IPS DF 4.7 (cell line): ENCODE data around the gene CRY2.

Experiments
- DNase-seq: peaks from one replicate; pipeline ENCODE4 v3.0.0-alpha.2; 2013; ENCODE audit warnings: low spot score; ENCODE audit errors: extremely low read depth

CRY2 gene

DNA sequence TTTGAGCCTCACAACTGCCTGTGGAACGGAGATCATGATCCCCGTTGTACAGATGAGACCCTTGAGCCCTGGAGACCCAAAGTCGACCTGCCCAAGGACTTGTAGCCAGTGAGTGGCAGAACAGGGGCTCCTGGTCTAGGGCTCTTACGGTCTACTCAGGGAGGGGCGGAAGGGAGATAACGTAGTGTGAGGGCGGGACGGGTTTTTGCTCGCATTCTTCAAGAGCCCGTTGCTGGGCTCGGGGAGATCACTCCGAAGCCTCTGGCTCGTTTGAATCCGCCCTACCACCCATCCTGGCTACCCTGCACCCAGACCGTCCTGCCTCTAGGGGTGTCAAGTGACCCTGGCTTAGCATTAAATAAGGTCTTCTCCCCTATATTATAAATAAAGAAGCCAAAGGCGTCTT is 639 bp downstream of the CRY2 start:
- no peak for DNase-seq

DNA sequence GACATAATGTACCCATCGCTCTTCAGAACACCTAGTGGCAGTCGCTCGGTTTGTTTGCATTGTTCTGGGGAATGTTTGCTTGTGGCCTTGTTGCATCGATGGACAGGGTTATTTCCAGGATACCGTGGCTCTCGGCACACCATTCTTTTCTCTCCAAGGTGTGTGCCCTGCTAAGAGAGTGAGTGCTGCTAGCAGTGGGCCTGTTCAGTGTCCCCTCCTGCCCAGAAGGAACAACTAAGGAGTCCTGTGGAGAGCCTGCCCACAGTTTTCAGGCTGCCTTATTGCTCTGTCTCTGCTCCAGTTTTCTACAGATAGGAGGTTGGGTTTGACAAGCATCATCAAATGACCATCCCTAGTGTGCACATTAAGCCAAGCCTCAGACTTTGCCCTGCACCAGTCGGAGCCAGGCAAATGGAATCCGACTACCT is 1.4 kb downstream of the CRY2 start:
- DNase-seq: no peak

DNA sequence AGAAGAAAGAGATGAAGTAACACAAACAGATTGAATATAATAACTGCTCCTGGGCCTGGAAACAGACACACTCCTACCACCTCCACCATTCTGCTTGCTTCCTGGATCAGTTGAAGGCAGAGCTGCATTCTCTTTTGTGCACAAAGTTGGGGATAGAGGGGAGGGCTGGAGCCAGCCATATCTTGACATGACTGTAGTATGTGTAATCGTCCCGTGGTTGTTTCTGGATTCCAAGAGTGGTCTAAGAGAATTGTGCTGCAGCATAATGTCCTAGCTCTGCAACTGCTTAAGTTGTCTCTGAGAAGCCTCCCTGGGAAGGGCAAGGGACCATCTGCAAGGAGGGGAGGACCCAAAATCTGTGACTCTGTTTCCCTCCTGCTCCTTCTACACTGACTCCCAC is 3.2 kb downstream of the CRY2 start:
- DNase-seq: no peak

DNA sequence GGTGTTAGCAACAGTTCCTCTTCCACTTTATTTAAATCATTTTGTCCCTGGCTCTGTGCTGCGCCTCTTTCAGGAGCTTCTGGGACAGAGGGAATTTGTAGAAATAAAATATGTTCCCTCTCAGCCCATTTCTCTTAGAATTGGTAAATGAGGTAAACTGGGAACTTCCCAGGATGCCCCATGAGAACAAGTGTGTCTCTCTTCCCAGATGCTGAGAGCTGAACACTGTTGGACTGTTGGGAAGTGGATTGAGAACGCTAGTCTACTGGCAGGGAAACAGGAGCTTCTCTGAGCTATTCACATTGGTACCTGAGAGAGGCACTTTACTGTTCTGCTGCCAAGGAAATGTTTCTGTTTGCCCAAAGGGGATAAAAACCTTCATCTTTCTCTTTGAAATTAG is 4.0 kb downstream of the CRY2 start:
- DNase-seq: no peak

DNA sequence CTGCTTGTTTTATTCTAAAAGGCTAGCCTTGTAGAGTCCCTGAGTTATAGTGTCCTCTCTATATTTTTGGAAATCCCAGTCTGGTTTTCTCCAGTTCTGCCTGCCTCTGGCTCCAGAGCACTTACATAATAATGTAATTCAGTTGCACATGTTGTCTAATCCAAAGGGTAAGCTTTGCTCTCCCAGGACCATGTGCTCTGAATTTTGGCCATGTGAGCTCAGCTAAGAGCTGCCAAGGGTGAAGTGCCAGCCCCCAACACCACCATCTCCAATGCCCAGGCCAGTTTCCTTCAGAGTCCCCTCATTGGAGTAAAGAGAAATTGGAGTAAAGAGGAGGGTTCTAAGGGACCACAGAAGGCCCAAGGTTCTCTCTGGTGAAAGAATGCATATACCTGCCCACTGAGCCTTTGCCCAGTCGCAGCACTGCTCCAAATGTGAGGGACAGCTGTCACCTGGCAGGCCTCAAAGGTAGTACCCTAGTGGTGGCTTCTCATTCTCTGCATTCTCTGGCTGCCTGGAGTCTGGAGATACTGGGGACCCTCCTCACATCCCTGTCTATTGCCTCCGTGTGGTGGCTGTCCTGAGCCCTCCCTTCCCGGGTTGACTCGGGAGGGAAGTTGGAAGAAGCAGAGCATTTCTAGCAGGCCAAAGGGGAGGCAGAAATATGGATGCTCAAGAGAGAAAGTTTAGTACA is 4.9 kb downstream of the CRY2 start:
- no peak for DNase-seq

DNA sequence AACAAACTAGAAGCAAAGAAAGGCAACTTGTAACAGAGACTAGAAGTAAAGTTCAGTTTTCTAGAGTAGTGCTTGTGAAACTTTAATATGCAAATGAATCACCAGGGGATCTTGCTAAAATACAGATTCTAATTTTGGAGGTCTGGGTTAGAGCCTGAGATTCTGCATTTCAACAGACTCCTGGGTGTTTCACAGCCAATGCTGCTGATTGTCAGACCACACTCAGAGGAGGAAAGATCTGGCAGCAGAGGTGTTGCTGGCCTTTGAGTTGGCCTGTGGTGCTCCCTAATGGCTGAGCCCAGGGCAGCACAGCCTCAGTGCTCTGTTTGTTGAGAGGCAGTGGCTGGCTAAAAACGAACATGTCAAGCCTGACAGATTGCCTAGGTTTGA is 5.4 kb downstream of the CRY2 start:
- no peak for DNase-seq

DNA sequence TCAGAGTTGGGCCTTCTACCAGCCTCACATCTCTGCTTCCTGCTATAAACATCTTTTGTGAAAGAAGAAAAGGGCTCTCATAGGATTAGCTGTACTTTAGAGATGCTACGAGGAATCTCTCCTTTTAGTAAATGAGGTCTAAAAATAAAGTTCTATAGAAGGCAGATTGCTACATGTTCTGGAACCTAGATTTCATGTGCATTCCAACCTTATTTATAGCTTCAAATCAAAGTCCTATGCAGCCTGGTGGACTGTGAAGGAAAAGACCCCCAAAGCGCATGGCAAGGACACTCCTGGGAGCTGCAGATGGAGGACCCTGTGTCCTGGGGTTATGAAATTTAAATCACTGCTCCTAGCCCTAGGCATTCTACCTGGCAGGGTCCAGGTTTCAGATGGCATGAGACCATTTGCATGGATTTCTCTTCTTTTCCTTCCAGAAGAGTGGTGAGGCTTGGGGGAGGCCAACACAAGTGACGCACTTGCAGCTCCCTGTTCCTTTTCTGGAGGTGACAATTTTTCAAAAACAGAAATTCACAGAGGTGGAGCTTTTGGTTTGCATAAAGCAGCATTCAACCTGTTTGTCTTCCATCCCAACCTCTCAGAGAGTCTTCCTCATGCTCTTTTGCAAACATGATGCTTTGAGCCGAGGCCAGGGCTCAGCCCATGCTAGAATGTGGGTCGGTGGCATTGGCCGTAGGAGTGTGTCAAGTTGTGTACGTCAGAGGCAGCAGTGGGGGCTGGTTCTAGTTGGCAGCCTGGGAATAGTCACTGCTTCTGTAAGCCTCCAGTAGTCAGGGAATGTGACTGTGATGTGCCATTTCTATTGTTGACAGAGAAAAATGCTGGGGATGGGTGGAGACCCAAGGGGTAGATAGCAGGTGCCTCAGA is 6.3 kb downstream of the CRY2 start:
- DNase-seq: no peak

DNA sequence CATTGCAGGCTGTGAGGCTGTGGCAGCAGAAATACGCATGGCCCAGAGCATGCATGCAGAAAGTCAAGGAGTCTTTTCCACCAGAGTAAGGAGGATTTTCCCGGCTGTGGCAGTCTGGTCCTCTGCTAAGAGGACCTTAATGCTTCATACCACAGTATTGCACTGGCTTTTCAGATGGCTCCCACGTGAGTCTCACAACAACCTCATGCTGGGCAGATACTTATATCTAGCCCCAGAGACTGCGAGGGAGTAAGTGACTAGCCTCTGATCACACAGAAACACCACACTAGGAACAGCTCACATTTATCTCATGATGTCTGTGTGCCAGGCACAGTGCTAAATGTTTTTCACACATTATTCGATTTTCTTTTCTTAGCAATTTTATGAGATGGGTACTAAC is 8.0 kb downstream of the CRY2 start:
- DNase-seq: no peak

DNA sequence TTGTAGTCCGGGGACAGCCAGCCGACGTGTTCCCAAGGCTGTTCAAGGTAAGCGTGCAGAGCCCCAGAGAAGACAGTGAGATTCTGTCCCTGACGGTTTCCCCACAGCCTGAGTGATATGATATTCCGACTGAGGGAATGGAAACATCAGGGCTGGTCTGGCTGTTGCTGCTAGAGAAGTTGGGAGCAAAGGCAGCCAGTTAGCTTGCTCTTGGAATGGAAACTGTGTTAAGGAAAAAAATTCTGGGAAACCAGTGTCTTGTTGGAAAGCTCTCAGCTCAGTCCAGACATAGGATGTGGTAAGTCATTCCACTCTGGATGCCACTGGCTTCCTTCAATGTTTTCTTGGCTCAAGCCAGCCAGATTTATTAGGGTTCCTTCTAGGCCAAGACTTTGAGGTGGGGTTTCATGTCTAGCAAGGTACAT is 8.8 kb downstream of the CRY2 start:
- DNase-seq: no peak

DNA sequence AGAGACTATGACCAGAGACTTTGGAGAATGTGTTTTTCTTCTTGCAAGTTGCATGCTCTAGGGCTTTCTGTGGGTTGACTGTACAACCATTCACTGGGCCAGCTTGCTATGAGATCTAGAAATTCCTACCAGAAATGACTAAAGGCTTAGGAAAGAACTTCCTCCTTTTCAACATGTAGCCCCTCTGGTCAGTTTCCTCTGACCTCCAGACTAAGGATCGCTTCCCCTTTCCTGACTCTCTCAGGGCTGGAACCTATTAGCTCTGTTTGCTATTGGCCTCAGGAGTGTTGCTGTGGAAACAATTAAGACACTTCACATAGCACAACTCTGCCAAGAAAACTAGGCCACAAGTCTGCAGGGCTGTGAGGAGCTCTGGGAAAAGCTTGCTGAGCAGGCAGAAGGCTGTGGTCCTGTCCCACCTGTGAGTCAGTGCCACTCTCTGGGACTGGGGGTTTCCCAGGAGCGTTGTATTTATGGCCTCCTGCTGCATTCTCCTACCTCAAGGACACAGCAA is 10.7 kb downstream of the CRY2 start:
- no peak for DNase-seq

DNA sequence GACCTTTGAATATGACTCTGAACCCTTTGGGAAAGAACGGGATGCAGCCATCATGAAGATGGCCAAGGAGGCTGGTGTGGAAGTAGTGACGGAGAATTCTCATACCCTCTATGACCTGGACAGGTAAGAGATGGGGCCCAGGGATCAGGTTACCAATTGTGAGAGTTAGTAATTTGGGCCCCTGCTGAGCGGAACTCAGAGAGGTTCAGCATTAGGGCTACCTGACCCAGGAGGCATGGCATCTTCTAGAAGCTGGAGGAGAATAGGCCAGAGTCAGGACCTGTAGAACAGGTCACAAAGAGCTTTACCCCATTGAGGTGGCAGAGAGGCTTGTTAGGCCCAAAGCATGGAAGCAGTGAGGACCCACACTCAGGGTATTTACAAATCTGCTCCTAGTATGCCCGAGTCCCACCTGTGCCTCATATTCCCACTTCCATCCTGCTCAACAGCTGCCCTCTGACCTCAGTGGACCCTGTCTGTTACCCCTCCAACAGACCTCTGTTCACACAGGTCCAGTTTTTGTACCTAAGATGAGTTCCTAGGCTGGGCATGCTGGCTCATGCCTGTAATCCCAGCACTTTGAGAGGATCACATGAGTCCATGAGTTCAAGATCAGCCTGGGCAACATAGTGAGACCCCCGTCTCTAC is 11.6 kb downstream of the CRY2 start:
- no peak for DNase-seq

DNA sequence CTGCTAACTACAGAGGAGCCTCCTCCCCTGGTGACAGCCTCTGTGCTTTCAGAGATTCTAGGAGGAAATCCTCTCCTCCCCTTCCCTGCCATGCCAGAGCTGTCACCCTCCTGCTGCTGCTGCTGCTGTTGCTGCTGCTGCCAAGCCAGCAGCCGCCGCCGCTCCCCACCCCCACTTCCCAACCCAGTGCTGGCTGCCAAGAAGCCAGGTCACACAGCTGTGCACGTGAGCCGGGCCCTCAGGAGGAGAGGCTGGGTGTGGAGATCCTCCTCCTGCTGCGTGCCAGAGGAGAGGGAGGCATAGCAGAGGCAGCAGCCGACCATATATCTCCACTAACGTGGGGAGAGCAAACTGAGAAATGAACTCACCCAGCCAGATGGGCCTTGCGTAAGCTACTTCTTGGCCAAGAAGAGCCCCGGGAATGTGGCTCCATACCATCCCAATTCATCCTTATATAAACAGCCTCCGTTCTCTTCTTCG is 12.4 kb downstream of the CRY2 start:
- no peak for DNase-seq

DNA sequence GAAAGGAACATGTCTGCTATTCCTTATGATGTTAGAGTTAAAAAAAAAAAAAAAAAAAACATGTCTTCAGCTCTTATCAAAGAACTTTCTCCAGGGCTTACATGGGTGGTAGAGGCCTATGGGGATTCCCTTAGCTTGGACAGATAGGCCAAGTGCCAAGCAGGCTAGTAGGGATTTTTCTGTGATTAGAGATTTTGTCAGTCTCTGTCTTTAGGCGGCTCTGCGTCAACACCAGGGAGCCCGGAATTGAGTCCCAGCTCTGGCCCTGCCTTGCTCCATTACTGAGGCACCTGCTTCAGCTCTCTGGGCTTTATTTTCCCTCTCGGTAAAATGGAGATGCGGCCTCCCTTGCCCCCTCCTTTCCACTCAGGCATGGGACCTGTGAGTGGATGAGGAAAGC is 13.1 kb downstream of the CRY2 start:
- no peak for DNase-seq

DNA sequence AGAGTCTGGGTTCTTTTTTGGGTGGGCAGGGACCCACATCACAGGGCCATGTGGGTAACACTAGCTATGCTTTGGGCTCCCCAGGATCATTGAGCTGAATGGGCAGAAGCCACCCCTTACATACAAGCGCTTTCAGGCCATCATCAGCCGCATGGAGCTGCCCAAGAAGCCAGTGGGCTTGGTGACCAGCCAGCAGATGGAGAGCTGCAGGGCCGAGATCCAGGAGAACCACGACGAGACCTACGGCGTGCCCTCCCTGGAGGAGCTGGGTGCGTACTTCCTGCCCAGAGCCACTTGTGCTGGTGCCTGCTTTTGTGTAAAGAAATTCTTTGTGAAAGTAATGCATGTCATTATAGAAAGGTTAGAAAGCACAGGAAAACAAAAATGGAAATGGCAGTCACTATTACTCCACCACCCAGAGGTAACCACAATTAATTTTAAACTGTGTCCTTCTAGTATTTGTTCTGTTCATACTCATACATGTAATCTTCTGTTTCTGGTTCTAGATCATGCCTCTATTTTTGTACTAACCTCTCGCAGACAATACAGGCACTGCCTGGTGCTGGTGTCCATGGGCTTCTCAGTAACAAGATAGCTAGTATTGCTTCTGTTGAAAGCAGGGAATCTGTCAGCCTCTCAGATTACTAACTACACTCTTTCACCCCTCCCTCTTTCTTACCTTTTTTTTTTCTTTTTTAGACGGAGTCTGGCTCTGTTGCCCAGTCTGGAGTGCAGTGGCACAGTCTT is 13.7 kb downstream of the CRY2 start:
- DNase-seq: no peak

DNA sequence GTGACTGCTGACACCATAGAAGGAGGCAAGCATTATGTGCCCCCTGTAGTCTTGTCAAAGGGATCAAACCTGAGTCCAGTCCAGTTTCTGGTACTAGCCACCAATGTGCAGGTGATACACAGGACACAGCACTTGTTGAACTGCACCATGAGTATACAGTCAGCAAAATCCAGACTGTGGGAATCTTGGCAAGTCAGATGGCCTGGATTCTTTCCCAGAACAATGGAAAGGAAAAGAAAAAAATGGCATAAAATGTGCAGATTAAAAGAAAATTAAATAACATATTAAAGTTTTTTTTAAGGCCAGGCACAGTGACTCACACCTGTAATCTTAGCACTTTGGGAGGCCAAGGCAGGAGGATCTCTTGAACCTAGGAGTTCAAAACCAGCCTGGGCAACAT is 16.8 kb downstream of the CRY2 start:
- no peak for DNase-seq

DNA sequence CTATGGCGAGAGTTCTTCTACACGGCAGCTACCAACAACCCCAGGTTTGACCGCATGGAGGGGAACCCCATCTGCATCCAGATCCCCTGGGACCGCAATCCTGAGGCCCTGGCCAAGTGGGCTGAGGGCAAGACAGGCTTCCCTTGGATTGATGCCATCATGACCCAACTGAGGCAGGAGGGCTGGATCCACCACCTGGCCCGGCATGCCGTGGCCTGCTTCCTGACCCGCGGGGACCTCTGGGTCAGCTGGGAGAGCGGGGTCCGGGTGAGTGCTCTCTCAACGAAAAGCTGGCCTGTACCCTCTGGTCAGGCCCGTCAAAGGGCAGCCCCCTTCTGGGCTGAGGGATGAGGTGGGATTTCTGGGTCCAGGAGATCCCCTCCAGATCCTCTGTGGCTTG is 22.3 kb downstream of the CRY2 start:
- DNase-seq: no peak

DNA sequence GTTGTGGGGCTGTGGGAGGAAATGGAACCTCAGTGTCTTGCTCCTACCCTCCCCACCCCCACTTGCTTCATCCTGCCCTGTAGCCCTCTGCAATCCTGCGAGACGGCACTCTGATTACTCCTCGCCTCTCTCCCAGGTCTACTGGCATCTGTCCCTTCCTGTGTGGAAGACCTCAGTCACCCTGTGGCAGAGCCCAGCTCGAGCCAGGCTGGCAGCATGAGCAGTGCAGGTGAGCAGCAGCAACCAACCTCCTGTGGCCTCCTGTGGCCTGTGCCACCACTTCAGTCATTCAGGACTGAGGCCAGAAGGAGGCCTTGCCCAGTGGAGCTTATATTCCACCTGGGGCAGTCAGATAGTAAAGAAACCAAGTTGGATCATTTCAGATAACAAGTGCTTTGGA is 23.4 kb downstream of the CRY2 start:
- no peak for DNase-seq

DNA sequence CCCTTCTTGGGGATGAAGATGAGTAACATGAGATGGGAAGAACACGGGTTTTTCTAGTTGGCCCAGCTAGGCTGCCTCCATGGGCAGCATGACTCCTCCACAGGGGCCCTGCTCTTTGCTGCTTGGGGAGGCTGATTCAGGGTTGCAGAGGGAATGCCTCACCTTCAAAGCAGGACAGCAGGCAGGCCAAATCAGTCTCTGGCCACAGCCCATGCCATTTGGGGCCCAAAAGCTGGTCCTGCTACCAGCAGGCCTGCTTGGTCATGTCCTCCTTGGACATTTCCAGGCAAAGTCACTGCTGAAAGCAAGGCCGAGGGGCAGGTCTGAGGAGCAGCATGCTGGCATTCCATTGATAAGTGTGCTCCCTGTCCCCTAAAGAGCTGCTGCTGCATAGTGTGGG is 24.4 kb downstream of the CRY2 start:
- DNase-seq: no peak

DNA sequence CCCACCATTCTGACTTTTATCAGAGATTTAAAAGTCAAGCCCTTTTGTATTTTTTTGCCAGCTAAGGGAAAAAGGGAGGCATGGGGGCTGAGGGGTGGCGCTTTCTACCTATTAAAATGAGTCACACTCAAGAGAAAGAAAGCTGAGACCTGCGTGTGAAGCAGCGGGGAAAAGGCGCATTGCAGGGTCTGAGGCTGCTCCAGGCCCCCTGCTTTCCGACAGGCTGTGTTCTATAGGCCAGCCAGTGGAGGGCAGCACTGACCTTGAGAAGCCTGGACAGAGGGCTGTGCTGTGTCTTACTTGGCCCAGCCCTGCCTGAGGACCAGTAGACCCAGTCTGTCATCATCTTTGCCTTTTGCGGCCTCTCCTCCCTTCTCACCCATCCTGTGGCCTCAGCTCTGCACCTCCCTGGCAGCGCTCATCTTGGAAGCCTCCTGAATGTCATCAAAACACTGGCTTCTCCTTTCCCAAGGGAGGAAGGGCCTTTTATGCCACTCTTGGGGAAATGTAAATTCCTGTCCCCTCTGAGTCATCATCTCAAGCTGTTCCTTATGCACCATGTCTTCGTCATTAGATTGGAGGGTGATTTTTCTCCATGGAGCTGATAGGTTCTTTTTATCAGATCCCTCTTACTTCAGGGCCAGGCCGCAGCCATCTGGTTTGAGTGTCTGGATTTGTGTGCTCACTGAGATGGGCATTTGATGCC is 25.5 kb downstream of the CRY2 start:
- peak; percentile 58 for DNase-seq

DNA sequence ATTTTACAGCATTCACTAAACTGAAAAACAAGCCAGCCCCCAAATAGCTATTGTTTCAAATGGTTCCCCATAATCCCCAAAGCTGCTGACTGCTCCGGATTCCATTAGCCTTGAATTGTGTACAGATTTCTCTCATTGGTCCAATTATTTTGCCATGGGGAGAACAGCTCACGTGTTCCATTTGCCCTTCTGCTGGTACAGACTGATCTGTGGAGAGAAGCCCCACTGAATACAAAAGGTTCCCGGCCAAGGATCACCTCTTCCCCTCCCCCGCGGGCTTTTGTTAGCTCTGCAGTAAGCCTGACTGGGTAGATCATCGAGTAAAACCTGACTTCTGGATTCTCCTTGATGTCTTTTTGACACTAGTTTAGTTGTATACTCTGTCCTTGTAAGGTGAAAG is 29.1 kb downstream of the CRY2 start:
- DNase-seq: no peak

DNA sequence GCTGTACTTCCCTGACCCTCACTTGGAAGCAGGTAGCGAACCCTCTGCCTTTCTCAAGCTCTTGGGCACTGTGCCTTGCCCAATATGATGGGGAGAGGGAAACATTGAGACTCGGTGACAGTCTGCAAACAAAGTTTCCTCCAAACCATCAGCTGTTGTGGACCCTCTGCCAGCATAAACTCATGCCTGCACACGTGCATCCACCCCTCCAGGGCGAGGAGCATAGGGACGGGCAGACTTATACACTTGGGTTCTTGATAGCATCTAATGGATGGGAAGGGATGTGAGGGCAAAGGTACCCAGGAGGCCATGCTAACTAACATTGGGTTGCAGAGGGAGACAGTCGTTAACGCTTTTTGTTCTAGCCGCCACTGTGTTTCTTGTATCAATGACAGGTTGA is 29.9 kb downstream of the CRY2 start:
- DNase-seq: no peak
